Mesodermal cell (in vitro differentiated cells): ENCODE results near the gene ECEL1.

Experiments
- H3K27ac ChIP-seq: 2 replicates; pipeline ENCODE4 v1.7.0; 2013; ENCODE audit warnings: mild to moderate bottlenecking, low read depth, low read length, moderate library complexity; ENCODE audit not compliant: severe bottlenecking
- H3K36me3 ChIP-seq: 2 replicates; pipeline ENCODE4 v1.7.1; 2013; ENCODE audit warnings: mild to moderate bottlenecking, low read length, moderate library complexity; ENCODE audit not compliant: control insufficient read depth, insufficient read depth
- H3K4me1 ChIP-seq: one replicate; pipeline ENCODE4 v1.7.1; 2013; ENCODE audit warnings: mild to moderate bottlenecking, low read length; ENCODE audit not compliant: insufficient read depth, control insufficient read depth, poor library complexity, severe bottlenecking
- H3K4me3 ChIP-seq: 2 replicates; pipeline ENCODE4 v1.7.0; 2013; ENCODE audit warnings: low read length, control low read depth, mild to moderate bottlenecking; ENCODE audit not compliant: insufficient read depth, poor library complexity, severe bottlenecking; ENCODE audit errors: extremely low read depth
- H3K9me3 ChIP-seq: 2 replicates; pipeline ENCODE4 v1.7.1; 2013; ENCODE audit warnings: mild to moderate bottlenecking, low read length, moderate library complexity; ENCODE audit not compliant: control insufficient read depth
- WGBS, 2 experiments: methylation state at CpG; one replicate each; pipeline ENCODE4 v1.1.5; 2013; ENCODE audit warnings: missing lambda C conversion rate in 2 of 2; ENCODE audit not compliant: insufficient coverage in 2 of 2; 5-methylcytosine and 5-hydroxymethylcytosine counted together

Gene ECEL1

GRCh38 chr2:232488721-232489300 is 1.2 kb upstream of the ECEL1 start:
- no peak overlapping the region for H3K4me3 ChIP-seq
- no peaks in the 10 kb centered on the region for H3K36me3 ChIP-seq
- 74 to 80% methylated on average over 2 of the region's 5 CpGs for WGBS, 2 experiments
- no peaks in the 10 kb centered on the region for H3K9me3 ChIP-seq
- H3K27ac ChIP-seq = no peak overlapping the region
- no peaks in the 10 kb centered on the region for H3K4me1 ChIP-seq

- Histone ChIP-seq H3K36me3 (no peaks in the 10 kb centered on the region), H3K4me3 (no peak overlapping the region), H3K27ac (no peak overlapping the region), H3K9me3 (no peaks in the 10 kb centered on the region), H3K4me1 (no peaks in the 10 kb centered on the region)
- whole genome bisulfite sequencing, 2 experiments = 12 to 13% methylated on average over 10 to 14 of the region's 16 CpGs
These were observed 570 bp upstream of the ECEL1 start for GRCh38 chr2:232488097-232488711.

GRCh38 chr2:232486558-232487384 is 863 bp downstream of the ECEL1 start:
- 4 to 6% methylated on average over 51 to 58 of the region's 74 CpGs for WGBS, 2 experiments
- H3K4me3 ChIP-seq = no peak overlapping the region
- H3K27ac ChIP-seq = no peak overlapping the region
- H3K4me1 ChIP-seq = no peaks in the 10 kb centered on the region
- no peaks in the 10 kb centered on the region for H3K9me3 ChIP-seq
- no peaks in the 10 kb centered on the region for H3K36me3 ChIP-seq

- Histone ChIP-seq H3K4me1 (no peaks in the 10 kb centered on the region), H3K4me3 (no peak overlapping the region), H3K27ac (no peak overlapping the region), H3K36me3 (no peaks in the 10 kb centered on the region), H3K9me3 (no peaks in the 10 kb centered on the region)
- 3 to 4% methylated on average over 75 to 101 of the region's 111 CpGs for WGBS, 2 experiments
These were observed 1.7 kb downstream of the ECEL1 start for GRCh38 chr2:232485757-232486557.

- Histone ChIP-seq H3K36me3 (no peaks in the 10 kb centered on the region), H3K27ac (no peak overlapping the region), H3K4me3 (no peak overlapping the region), H3K9me3 (no peaks in the 10 kb centered on the region), H3K4me1 (no peaks in the 10 kb centered on the region)
- WGBS, 2 experiments = 12 to 14% methylated on average over 12 to 18 of the region's 22 CpGs
These were observed 2.3 kb downstream of the ECEL1 start for GRCh38 chr2:232485348-232485756.

GRCh38 chr2:232484628-232485347 is 2.8 kb downstream of the ECEL1 start:
- H3K9me3 ChIP-seq = no peaks in the 10 kb centered on the region
- 86 to 91% methylated on average over 11 of the region's 12 CpGs for WGBS, 2 experiments
- no peak overlapping the region for H3K4me3 ChIP-seq
- H3K4me1 ChIP-seq = no peaks in the 10 kb centered on the region
- H3K27ac ChIP-seq = no peak overlapping the region
- H3K36me3 ChIP-seq = no peaks in the 10 kb centered on the region

GRCh38 chr2:232483923-232484627 is 3.6 kb downstream of the ECEL1 start:
- Histone ChIP-seq H3K9me3 (no peaks in the 10 kb centered on the region), H3K4me1 (no peaks in the 10 kb centered on the region), H3K27ac (no peak overlapping the region), H3K36me3 (no peaks in the 10 kb centered on the region), H3K4me3 (no peak overlapping the region)
- WGBS, 2 experiments = 91 to 92% methylated on average over 18 of the region's 19 CpGs

- 80 to 87% methylated on average over 8 to 10 of the region's 10 CpGs for WGBS, 2 experiments
- H3K27ac ChIP-seq = no peak overlapping the region
- H3K4me1 ChIP-seq = no peaks in the 10 kb centered on the region
- no peak overlapping the region for H3K4me3 ChIP-seq
- H3K36me3 ChIP-seq = no peaks in the 10 kb centered on the region
- H3K9me3 ChIP-seq = no peaks in the 10 kb centered on the region
These were observed 4.2 kb downstream of the ECEL1 start for GRCh38 chr2:232483311-232483922.

GRCh38 chr2:232482301-232483238 is 5.1 kb downstream of the ECEL1 start:
- Histone ChIP-seq H3K4me3 (no peak overlapping the region), H3K27ac (no peak overlapping the region), H3K36me3 (no peaks in the 10 kb centered on the region), H3K9me3 (no peaks in the 10 kb centered on the region), H3K4me1 (no peaks in the 10 kb centered on the region)
- 90 to 93% methylated on average over 13 to 22 of the region's 31 CpGs for WGBS, 2 experiments
